Measurements from ENCODE around the gene SCARF2.

The SCARF2 gene

DNA sequence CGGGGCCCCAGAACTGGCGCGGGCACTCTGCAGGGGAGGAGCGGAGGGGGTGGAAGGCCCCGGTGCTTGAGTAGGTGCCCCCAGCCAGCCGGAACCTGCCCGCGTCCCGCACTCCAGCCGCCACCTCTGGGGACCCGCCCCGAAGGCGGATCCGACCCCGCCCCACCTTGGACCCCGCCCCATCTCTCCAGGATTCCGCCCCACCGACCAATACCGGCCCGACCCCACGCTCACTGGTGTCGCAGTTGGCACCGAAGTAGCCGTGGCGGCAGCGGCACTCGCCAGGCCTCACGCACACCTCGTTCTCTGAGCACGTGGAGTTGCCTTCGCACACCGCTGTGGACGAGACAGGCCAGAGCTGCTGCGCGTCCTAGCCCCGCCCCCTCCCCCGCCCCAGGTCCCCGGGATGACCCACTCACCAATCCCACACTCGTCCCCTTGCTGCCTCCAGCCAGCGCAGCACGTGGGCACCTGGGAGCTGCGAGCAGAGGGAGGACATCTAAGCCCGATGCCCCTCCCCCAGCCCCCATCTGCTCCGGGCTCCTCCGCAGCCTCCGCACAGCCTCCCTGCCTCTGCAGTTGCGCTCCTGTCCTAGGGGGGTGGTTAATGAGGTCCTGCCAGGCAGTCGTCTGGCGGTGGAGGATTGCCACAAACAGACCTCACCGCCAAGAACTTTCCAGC lies 6.0 kb downstream of the SCARF2 start:
- Histone ChIP-seq H3K4me3 (ENCODE audit: extremely low read depth, insufficient read depth, low read length, poor library complexity, severe bottlenecking) (no peak overlapping the region), H3K36me3 (ENCODE audit: control insufficient read depth, insufficient read depth, low read length) (peaks cover 37% of the 10 kb centered on the region), H3K4me1 (ENCODE audit: control insufficient read depth, insufficient read depth, low read length, poor library complexity, severe bottlenecking) (peaks cover 12% of the 10 kb centered on the region), H3K27ac (ENCODE audit: low read depth, low read length, severe bottlenecking) (no peak overlapping the region), H3K9me3 (ENCODE audit: control insufficient read depth, low read length) (no peaks in the 10 kb centered on the region)
- 23 to 24% methylated on average over 27 to 32 of the region's 50 CpGs for WGBS, 2 experiments (ENCODE audit: insufficient coverage in 2 of 2)

- Histone ChIP-seq H3K4me1 (ENCODE audit: control insufficient read depth, insufficient read depth, low read length, poor library complexity, severe bottlenecking) (peaks cover 12% of the 10 kb centered on the region), H3K27ac (ENCODE audit: low read depth, low read length, severe bottlenecking) (no peak overlapping the region), H3K36me3 (ENCODE audit: control insufficient read depth, insufficient read depth, low read length) (peaks cover 41% of the 10 kb centered on the region), H3K9me3 (ENCODE audit: control insufficient read depth, low read length) (no peaks in the 10 kb centered on the region), H3K4me3 (ENCODE audit: extremely low read depth, insufficient read depth, low read length, poor library complexity, severe bottlenecking) (no peak overlapping the region)
- WGBS, 2 experiments (ENCODE audit: insufficient coverage in 2 of 2) = 9% methylated on average over 89 to 92 of the region's 94 CpGs
These were observed 6.7 kb downstream of the SCARF2 start for GRCh38 chr22:20430720-20431510.

DNA sequence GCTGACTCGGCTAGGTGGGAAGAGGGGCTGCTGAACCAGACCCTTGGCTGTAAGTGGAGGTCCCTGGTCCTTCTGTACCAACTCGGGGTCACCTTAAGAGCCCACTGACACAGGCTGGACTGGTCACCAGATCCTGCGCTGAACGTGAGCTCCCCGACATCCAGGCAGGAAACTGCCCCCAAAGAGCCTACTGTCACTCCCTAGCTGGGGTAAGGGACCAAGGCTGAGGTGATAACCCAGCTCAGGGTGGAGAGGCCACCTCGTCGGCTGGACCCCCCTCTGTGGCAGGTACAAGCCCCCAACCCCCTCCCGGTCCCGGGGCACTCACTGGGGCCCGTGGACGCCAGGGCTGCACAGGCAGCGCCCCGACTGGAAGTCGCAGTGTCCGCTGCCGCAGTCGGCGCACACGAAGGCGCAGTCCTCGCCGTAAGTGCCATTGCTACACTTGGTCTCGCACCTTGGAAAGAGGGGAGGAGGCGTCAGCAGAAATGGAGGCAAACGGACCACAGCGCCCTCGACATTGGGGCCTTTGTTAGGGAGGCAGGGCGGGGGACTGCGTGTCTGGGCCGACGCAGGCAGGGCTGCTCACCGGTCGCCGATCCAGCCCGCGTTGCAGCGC lies 7.4 kb downstream of the SCARF2 start:
- WGBS, 2 experiments (ENCODE audit: insufficient coverage in 2 of 2) = 74 to 75% methylated on average over 34 to 37 of the region's 37 CpGs
- H3K4me3 ChIP-seq (ENCODE audit: extremely low read depth, insufficient read depth, low read length, poor library complexity, severe bottlenecking) = no peak overlapping the region

DNA sequence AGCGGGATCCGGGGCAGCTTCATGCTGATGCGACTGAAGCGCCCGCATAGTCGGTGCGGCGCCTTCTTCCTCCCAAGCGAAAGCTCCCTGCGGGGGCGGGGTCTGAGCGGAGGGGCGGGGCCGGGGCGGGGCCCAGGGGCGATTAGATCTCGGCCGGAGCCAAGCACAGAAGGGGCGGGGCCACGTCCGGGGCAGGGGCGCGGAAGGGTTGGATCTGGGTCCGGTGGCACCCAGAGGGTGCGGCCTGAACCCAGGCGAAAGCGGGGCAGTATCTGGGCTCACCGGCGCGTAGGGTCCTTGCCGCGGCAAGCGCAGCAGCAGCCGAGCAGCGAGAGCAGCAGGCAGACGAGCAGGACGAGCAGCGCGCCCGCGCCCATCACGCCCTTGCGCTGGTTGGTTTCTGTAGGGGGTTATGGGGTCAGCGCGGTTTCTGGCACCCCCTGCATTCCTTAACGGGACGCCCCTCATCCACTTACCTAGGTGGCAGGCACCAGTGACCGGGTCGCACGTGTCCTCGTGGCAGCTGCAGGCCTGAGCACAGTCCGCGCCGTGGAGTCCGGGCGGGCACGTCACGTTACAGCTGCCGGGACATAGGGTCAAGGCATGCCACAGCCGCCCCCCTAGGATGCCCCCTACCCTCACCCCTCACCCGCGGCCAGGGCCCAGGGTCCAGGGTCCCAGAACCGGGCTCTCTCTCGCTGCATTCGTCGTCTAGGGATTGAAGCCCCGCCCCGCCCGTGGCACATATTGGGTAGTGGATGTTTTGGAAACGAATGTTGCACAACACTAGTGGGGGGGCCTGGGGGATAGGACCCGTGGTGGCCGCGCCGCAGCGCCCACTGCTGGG lies 8.1 kb downstream of the SCARF2 start:
- no peak overlapping the region for H3K4me3 ChIP-seq (ENCODE audit: extremely low read depth, insufficient read depth, low read length, poor library complexity, severe bottlenecking)
- 70 to 80% methylated on average over 47 to 50 of the region's 75 CpGs for WGBS, 2 experiments (ENCODE audit: insufficient coverage in 2 of 2)
- peaks cover 43% of the 10 kb centered on the region for H3K36me3 ChIP-seq (ENCODE audit: control insufficient read depth, insufficient read depth, low read length)
- peaks cover 12% of the 10 kb centered on the region for H3K4me1 ChIP-seq (ENCODE audit: control insufficient read depth, insufficient read depth, low read length, poor library complexity, severe bottlenecking)
- no peaks in the 10 kb centered on the region for H3K9me3 ChIP-seq (ENCODE audit: control insufficient read depth, low read length)
- H3K27ac ChIP-seq (ENCODE audit: low read depth, low read length, severe bottlenecking) = no peak overlapping the region

More for the DNA sequence above, 7.4 kb downstream of the SCARF2 start:
- Histone ChIP-seq H3K9me3 (ENCODE audit: control insufficient read depth, low read length) (no peaks in the 10 kb centered on the region), H3K27ac (ENCODE audit: low read depth, low read length, severe bottlenecking) (no peak overlapping the region), H3K36me3 (ENCODE audit: control insufficient read depth, insufficient read depth, low read length) (peaks cover 41% of the 10 kb centered on the region), H3K4me1 (ENCODE audit: control insufficient read depth, insufficient read depth, low read length, poor library complexity, severe bottlenecking) (peaks cover 12% of the 10 kb centered on the region)

- 79 to 87% methylated on average over 16 to 21 of the region's 23 CpGs for WGBS, 2 experiments (ENCODE audit: insufficient coverage in 2 of 2)
- peaks cover 12% of the 10 kb centered on the region for H3K4me1 ChIP-seq (ENCODE audit: control insufficient read depth, insufficient read depth, low read length, poor library complexity, severe bottlenecking)
- H3K9me3 ChIP-seq (ENCODE audit: control insufficient read depth, low read length) = no peaks in the 10 kb centered on the region
- H3K27ac ChIP-seq (ENCODE audit: low read depth, low read length, severe bottlenecking) = no peak overlapping the region
- H3K4me3 ChIP-seq (ENCODE audit: extremely low read depth, insufficient read depth, low read length, poor library complexity, severe bottlenecking) = no peak overlapping the region
- peaks cover 44% of the 10 kb centered on the region for H3K36me3 ChIP-seq (ENCODE audit: control insufficient read depth, insufficient read depth, low read length)
These were observed 8.9 kb downstream of the SCARF2 start for GRCh38 chr22:20428496-20429253.

DNA sequence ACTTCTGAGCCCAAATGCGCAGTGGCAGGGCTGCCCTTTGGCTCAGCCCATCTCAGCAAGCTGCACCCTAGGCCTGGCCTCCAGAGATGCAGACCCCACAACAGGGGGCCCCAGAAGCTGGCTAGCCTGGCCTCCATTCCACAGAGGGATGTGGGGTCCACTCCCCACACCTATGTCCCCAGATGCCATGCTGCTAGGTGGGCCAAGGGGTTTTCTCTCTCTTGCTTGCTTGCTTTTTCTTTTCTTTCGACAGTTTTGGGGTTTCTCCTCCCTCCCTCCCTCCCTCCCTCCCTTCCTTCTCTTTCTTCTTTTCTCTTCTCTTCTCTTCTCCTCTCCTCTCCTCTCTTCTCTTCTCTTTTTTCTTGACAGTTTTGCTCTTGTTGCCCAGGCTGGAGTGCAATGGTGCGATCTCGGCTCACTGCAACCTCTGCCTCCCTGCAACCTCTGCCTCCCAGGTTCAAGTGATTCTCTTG lies 9.6 kb downstream of the SCARF2 start:
- H3K9me3 ChIP-seq (ENCODE audit: control insufficient read depth, low read length) = no peaks in the 10 kb centered on the region
- H3K4me3 ChIP-seq (ENCODE audit: extremely low read depth, insufficient read depth, low read length, poor library complexity, severe bottlenecking) = no peak overlapping the region
- H3K36me3 ChIP-seq (ENCODE audit: control insufficient read depth, insufficient read depth, low read length) = peaks cover 43% of the 10 kb centered on the region
- H3K4me1 ChIP-seq (ENCODE audit: control insufficient read depth, insufficient read depth, low read length, poor library complexity, severe bottlenecking) = peaks cover 12% of the 10 kb centered on the region
- no peak overlapping the region for H3K27ac ChIP-seq (ENCODE audit: low read depth, low read length, severe bottlenecking)
- 97% methylated on average over 4 of the region's 4 CpGs for WGBS, 2 experiments (ENCODE audit: insufficient coverage in 2 of 2)

GRCh38 chr22:20427104-20427944 lies 10.3 kb downstream of the SCARF2 start:
- Histone ChIP-seq H3K4me1 (ENCODE audit: control insufficient read depth, insufficient read depth, low read length, poor library complexity, severe bottlenecking) (peaks cover 12% of the 10 kb centered on the region), H3K4me3 (ENCODE audit: extremely low read depth, insufficient read depth, low read length, poor library complexity, severe bottlenecking) (no peak overlapping the region), H3K9me3 (ENCODE audit: control insufficient read depth, low read length) (no peaks in the 10 kb centered on the region), H3K36me3 (ENCODE audit: control insufficient read depth, insufficient read depth, low read length) (peaks cover 43% of the 10 kb centered on the region), H3K27ac (ENCODE audit: low read depth, low read length, severe bottlenecking) (no peak overlapping the region)
- WGBS, 2 experiments (ENCODE audit: insufficient coverage in 2 of 2) = 92 to 96% methylated on average over 7 to 8 of the region's 8 CpGs

DNA sequence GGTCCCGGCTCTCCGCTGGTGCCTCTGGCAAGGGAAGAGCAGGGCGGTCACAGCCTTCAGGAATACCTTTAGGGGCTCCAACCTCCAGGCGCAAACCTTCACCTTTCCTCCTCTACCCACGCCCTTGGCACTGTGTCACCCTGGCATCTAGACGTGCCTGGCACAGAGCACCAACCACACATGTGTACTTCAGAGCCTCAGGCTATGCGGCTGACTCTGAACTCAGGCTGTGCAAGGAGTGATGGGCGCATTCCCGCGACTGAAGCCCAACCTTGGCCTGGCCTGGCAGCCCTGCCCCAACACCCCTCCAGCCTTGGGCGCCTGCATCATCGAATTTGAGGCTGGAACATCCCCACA lies 11.4 kb downstream of the SCARF2 start:
- Histone ChIP-seq H3K4me1 (ENCODE audit: control insufficient read depth, insufficient read depth, low read length, poor library complexity, severe bottlenecking) (peaks cover 12% of the 10 kb centered on the region), H3K9me3 (ENCODE audit: control insufficient read depth, low read length) (no peaks in the 10 kb centered on the region), H3K4me3 (ENCODE audit: extremely low read depth, insufficient read depth, low read length, poor library complexity, severe bottlenecking) (no peak overlapping the region), H3K27ac (ENCODE audit: low read depth, low read length, severe bottlenecking) (no peak overlapping the region), H3K36me3 (ENCODE audit: control insufficient read depth, insufficient read depth, low read length) (peaks cover 43% of the 10 kb centered on the region)
- WGBS, 2 experiments (ENCODE audit: insufficient coverage in 2 of 2) = 92 to 93% methylated on average over 7 to 12 of the region's 12 CpGs

GRCh38 chr22:20425566-20426258 lies 11.9 kb downstream of the SCARF2 start:
- H3K27ac ChIP-seq (ENCODE audit: low read depth, low read length, severe bottlenecking) = no peak overlapping the region
- WGBS, 2 experiments (ENCODE audit: insufficient coverage in 2 of 2) = 96 to 97% methylated on average over 85 to 94 of the region's 96 CpGs
- H3K4me3 ChIP-seq (ENCODE audit: extremely low read depth, insufficient read depth, low read length, poor library complexity, severe bottlenecking) = no peak overlapping the region
- peaks cover 10% of the 10 kb centered on the region for H3K4me1 ChIP-seq (ENCODE audit: control insufficient read depth, insufficient read depth, low read length, poor library complexity, severe bottlenecking)
- H3K36me3 ChIP-seq (ENCODE audit: control insufficient read depth, insufficient read depth, low read length) = peaks cover 43% of the 10 kb centered on the region
- H3K9me3 ChIP-seq (ENCODE audit: control insufficient read depth, low read length) = no peaks in the 10 kb centered on the region

All from mesodermal cell (in vitro differentiated cells).